Osteoblast (primary cell): Measurements from ENCODE around the gene UBE2L3. TPM values are rescaled to one million over a fixed set of nuclear protein-coding genes. Genes with fewer than 3 reads are reported as not detected.
A peak's percentile ranks its signal among the peaks of the same experiment; 100 is the strongest.

Source experiments
- DNase-seq: peaks from one replicate; pipeline ENCODE4 v3.0.0; 2011; ENCODE audit warnings: low spot score, mixed read lengths; ENCODE audit not compliant: insufficient read length; ENCODE audit errors: missing footprints
- H2AFZ ChIP-seq: 2 replicates; pipeline ENCODE4 v1.6.0; 2011; ENCODE audit warnings: mild to moderate bottlenecking, low read length
- H3K27ac ChIP-seq: 2 replicates; pipeline ENCODE4 v1.5.1; 2011; ENCODE audit warnings: mild to moderate bottlenecking, low read depth, low read length, moderate library complexity
- H3K27me3 ChIP-seq: 2 replicates; pipeline ENCODE4 v1.6.0; 2012; ENCODE audit warnings: mild to moderate bottlenecking, control low read depth, inconsistent platforms, low read length, moderate library complexity; ENCODE audit not compliant: insufficient read depth
- H3K36me3 ChIP-seq: 2 replicates; pipeline ENCODE4 v1.5.1; 2011; ENCODE audit warnings: mild to moderate bottlenecking, low read length, control low read depth, moderate library complexity; ENCODE audit not compliant: insufficient read depth
- H3K4me1 ChIP-seq: 2 replicates; pipeline ENCODE4 v1.5.1; 2011; ENCODE audit warnings: mild to moderate bottlenecking, low read length, control low read depth, moderate library complexity; ENCODE audit not compliant: insufficient read depth
- H3K4me2 ChIP-seq: 2 replicates; pipeline ENCODE4 v1.6.0; 2011; ENCODE audit warnings: mild to moderate bottlenecking, low read length; ENCODE audit not compliant: insufficient read depth
- H3K4me3 ChIP-seq: fragments of 200-600 bp; sonication (generic); 3 replicates; pipeline ENCODE4 v1.5.1; 2012; ENCODE audit warnings: mild to moderate bottlenecking, low read length, inconsistent platforms; ENCODE audit not compliant: insufficient read depth
- H3K79me2 ChIP-seq: 2 replicates; pipeline ENCODE4 v1.6.0; 2012; ENCODE audit warnings: mild to moderate bottlenecking, low read length, control low read depth, inconsistent platforms; ENCODE audit not compliant: insufficient read depth
- H3K9me3 ChIP-seq: 2 replicates; pipeline ENCODE4 v1.5.1; 2011; ENCODE audit warnings: low read depth, low read length, control low read depth
- H4K20me1 ChIP-seq: 2 replicates; pipeline ENCODE4 v1.6.0; 2012; ENCODE audit warnings: mild to moderate bottlenecking, low read length, control low read depth; ENCODE audit not compliant: insufficient read depth
- total RNA-seq: library from RNA; depleted of rRNA; stranded (reverse); fragments of >200 nt; gene quantifications from 2 replicates; pipeline ENCODE4 v1.2.3, GENCODE V29; 2012
- TF ChIP-seq, protein P1 (sequence below): IDR thresholded peaks from 2 replicates; pipeline ENCODE4 v1.5.1; 2011; ENCODE audit warnings: mild to moderate bottlenecking, low read depth, low read length, moderate library complexity; ENCODE audit errors: extremely low read depth

UBE2L3 gene
- total RNA-seq, 1 donor = 40.2 TPM

DNA sequence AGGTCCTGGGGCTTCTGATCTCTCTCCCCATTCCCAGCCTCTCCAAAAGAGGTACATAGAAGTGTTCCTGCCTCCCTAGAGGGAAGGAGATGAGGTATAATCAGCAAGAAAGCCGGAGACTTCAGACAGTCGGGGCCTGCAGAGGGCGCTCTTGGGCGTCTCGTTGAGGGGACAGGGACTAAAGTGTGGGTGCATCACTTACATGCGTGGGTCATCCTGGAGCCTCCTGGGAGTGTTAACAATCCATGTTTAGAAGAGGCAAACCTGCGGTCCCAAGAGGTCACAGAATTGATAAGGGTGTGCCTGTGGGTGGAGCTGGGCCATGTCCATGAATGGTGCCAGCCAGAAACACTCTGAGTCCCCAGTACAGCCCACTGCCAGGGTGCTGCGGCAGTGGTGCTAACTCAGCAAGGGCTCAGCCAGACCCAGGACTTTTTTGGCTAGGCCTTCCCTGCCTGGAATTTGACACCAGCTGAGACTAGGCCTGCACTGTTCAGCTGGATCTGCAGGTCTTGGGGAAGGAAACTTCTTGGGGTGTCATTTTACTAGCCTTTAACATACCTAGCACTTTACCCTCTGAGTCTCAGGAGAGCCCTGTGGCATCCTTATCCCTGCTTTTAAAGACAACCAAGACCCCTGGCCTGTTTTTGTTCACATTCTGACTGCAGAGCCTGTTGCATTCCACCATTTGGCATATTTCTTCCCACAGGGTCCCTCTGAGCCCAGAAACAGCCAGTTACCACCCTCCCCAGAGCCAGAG is 56.8 kb downstream of the UBE2L3 start:
- Histone ChIP-seq H3K36me3 (peaks cover 26% of the 10 kb centered on the region), H3K4me2 (no peak overlapping the region), H3K4me1 (peaks cover 9% of the 10 kb centered on the region), H2AFZ (no peak overlapping the region), H3K9me3 (no peaks in the 10 kb centered on the region), H3K27ac (peak overlapping the region; percentile 37), H4K20me1 (peaks cover 70% of the 10 kb centered on the region), H3K4me3 (no peak overlapping the region), H3K27me3 (no peaks in the 10 kb centered on the region), H3K79me2 (peaks cover 80% of the 10 kb centered on the region)
- DNase-seq = peak; percentile 84
- TF ChIP-seq, protein P1, sequence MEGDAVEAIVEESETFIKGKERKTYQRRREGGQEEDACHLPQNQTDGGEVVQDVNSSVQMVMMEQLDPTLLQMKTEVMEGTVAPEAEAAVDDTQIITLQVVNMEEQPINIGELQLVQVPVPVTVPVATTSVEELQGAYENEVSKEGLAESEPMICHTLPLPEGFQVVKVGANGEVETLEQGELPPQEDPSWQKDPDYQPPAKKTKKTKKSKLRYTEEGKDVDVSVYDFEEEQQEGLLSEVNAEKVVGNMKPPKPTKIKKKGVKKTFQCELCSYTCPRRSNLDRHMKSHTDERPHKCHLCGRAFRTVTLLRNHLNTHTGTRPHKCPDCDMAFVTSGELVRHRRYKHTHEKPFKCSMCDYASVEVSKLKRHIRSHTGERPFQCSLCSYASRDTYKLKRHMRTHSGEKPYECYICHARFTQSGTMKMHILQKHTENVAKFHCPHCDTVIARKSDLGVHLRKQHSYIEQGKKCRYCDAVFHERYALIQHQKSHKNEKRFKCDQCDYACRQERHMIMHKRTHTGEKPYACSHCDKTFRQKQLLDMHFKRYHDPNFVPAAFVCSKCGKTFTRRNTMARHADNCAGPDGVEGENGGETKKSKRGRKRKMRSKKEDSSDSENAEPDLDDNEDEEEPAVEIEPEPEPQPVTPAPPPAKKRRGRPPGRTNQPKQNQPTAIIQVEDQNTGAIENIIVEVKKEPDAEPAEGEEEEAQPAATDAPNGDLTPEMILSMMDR = peak; percentile 61

DNA sequence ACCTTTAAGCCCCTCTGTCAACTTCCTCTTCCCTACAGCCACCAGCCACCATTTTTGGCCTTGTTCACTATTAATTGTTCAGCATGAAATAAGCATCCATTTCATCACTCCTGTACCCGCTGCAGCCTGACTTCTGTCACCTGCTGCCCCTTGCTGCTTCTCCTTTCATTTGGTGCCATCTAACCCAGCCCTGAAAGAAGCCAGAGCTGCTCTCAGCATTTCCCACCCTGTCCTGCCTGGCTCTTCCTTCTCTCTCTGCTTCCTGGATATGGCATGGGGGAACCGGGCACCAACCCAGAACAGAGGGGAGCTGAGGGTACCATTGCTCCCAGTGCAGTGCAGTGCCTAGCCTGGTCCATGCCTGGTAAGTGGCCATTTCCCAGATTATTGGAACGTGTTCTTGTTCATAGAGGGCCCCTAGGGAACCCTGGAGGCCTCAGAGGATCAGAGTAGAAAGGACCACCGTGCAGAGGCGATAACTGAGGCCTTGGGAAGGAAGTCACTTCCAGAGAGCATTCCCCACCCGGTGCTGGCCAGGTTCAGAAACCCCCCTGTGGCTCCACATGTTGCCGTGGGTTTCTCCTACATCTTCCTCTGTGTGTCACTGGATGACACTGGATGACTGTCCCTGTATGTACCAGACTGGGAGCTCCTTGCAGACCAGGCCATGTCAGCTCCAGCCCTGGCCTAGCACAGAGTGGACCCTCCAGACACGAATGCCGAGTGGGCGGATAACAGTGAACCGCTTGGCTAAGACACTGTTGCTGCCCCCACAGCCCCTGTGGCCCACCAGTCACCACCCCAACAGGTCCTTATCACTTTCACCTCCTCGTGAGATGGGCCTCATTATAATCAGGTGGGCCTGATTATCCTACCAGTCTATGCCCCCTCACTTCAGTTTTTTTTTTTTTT is 57.6 kb downstream of the UBE2L3 start:
- Histone ChIP-seq H3K27me3 (no peaks in the 10 kb centered on the region), H3K4me1 (peaks cover 9% of the 10 kb centered on the region), H3K79me2 (peaks cover 76% of the 10 kb centered on the region), H3K36me3 (peaks cover 26% of the 10 kb centered on the region), H2AFZ (no peak overlapping the region), H3K4me2 (no peak overlapping the region), H3K9me3 (no peaks in the 10 kb centered on the region), H3K4me3 (no peak overlapping the region), H4K20me1 (peaks cover 62% of the 10 kb centered on the region), H3K27ac (no peak overlapping the region)
- DNase-seq = peak; percentile 73
- TF ChIP-seq, protein P1 = no peak

DNA sequence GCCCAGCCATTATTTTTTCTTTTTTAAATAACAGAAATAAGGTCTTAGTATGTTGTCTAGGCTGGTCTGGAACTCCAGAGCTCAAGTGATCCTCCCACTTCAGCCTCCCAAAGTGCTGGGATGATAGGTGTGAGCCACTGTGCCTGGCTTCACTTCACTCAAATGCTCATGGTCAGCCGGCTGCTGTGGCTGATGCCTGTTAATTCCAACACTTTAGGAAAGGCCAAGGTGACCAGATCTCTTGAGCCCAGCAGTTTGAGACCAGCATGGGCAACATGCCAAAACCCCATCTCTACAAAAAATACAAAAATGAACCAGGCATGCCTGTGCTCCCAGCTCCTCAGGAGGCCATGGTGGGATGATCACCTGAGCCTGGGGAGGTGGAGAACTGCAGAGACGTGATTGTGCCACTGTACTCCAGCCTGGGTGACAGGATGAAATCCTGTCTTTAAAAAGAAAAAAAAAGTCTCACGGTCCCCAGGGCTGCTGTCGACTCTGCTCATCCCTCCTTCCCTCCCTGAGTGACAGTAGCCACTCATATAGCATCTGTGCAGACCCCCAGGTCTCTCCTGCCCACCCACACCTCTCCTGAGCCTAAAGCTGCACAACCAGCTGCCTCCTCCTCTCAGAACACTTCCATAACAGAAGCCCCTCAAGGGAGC is 58.7 kb downstream of the UBE2L3 start:
- peaks cover 51% of the 10 kb centered on the region for H4K20me1 ChIP-seq
- H3K79me2 ChIP-seq = peaks cover 66% of the 10 kb centered on the region

More for the DNA sequence above, 58.7 kb downstream of the UBE2L3 start:
- no peaks in the 10 kb centered on the region for H3K9me3 ChIP-seq
- no peak for DNase-seq
- H3K27me3 ChIP-seq = no peaks in the 10 kb centered on the region
- H3K27ac ChIP-seq = no peak overlapping the region
- H2AFZ ChIP-seq = no peak overlapping the region
- no peak overlapping the region for H3K4me3 ChIP-seq
- H3K4me2 ChIP-seq = no peak overlapping the region
- H3K36me3 ChIP-seq = peaks cover 26% of the 10 kb centered on the region
- TF ChIP-seq, protein P1 = no peak
- peaks cover 9% of the 10 kb centered on the region for H3K4me1 ChIP-seq
